GM18502 (cell line): ENCODE measurements around the gene EVI5L.
"Not testable (repeated sequence)": the region's sequence is repeated elsewhere in the genome, so short reads cannot be mapped to it uniquely, and the experiment has no call there.

ENCODE experiments used
- ATAC-seq: cut with Tn5 transposase; IDR thresholded peaks from one replicate; pipeline ENCODE4 v1.9.1; 2021; ENCODE audit warnings: mild to moderate bottlenecking; ENCODE audit not compliant: unreplicated experiment, poor library complexity

The EVI5L gene

DNA sequence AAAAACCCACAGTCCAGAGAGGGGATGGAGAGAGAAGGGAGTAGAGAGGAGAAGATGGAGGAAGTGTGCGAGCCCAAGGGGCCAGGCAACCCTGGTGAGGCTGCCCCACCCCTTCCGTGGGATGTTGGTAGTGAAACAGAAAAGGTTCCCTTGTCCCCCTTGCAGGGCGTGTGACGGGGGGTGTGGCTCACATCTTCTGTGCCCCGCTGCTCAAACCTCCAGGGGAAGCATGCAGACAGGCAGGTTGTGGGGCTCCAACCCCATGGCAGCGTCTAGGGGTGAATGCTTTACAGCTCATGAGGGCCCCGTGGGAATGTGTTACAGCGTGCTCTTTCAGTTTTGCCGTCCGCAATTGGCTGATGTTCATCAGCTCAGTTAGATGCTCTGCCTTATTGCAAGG lies 14.7 kb upstream of the EVI5L start:
- ATAC-seq, result peak; percentile 51

DNA sequence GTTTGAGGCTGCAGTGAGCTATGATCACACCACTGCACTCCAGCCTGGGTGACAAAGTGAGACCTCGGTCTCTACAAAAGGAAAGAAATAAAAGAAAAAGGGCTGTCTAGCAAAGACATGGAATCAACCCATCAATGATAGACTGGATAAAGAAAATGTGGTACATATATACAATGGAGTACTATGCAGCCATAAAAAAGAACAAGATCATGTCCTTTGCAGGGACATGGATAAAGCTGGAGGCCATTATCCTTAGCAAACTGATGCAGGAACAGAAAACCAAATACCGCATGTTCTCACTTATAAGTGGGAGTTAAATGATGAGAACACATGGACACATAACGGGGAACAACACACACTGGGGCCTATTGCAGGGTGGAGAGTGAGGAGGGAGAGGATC lies 14.0 kb upstream of the EVI5L start:
- not testable (repeated sequence) for ATAC-seq

GRCh38 chr19:7817801-7818200 lies 12.2 kb upstream of the EVI5L start:
- ATAC-seq, result no peak

DNA sequence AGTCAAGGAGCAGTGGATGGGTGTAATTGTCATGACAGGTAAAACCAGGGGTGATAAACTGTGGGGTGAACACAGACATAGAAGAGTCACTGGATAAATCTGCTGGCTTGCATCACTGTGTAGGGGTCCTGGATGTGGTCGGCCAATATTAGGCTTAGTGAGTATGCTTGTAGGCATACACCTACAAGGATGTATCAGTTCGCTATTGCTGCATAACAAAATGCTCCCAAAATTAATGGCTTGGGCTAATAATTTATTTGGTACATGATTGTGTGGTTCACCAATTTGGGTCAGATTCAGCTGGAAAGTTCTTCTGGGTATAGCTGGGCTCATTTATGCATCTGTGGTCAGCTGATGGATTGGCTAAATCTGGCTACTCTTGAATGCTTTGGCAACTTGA lies 11.2 kb upstream of the EVI5L start:
- no peak for ATAC-seq

- ATAC-seq, result no peak
These were observed 10.7 kb upstream of the EVI5L start for GRCh38 chr19:7819337-7819736.

DNA sequence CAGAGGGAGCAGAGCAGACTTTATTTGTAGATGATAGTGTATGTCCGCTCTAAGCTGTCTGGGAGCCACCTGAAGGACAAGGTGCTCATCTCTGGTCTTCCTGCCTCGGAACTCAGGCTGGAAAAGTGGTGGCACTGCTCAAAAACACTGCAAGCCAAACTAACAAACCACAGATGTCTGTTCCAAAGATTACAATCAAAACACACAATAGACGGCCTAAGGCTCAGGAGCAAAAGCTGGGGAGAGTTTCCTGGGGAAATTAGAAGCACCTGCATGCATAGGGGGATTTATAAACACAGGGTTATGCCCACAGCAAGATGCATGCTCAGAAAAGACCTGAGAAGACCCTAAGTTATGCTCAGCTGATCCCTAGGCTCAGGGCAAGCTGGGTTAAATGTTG lies 9.4 kb upstream of the EVI5L start:
- ATAC-seq, result no peak

DNA sequence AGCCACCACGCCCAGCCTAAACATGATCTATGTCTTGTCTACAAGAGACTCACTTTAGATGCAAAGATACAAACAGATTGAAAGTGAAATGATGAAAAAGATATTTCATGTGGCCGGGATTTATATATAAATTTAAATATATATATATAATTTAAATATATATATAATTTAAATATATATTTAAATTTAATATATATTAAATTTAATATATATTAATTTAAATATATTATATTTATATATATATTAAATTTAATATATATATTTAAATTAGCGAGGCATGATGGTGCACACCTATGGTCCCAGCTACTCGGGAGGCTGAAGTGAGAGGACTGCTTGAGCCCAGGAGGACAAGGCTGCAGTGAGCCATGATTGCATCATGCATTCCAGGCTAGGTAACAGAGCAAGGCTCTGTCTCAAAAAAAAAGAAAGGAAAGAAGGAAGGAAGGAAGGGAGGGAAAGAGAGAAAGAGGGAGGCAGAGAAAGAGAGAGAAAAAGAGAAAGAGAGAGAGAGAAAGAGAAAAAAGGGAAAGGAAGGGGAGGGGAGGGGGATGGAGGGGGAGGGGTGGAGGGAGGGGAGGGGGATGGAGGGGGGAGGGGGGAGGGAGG lies 7.0 kb upstream of the EVI5L start:
- ATAC-seq, result no peak

DNA sequence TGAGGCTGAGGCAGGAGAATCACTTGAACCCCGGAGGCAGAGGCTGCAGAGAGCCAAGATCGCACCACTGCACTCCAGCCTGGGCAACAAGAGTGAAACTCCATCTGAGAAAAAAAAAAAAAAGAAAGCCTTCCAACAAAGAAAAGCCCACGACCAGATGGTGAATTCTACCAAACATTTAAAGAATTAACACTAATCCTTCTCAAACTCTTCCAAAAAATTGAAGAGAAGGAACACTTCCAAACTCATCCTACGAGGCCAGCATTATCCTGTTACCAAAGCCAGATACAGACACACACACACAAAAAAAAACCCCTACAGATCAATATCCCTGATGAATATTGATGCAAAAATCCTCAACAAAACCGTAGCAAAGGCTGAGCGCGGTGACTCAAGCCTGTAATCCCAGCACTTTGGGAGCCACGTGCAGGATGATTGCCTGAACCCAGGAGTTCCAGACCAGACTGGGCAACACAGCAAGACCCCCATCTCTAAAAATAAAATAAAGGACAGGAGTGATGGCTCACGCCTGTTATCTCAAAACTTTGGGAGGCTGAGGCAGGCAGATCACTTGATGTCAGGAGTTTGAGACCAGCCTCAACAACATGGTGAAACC lies 6.2 kb upstream of the EVI5L start:
- no peak for ATAC-seq

DNA sequence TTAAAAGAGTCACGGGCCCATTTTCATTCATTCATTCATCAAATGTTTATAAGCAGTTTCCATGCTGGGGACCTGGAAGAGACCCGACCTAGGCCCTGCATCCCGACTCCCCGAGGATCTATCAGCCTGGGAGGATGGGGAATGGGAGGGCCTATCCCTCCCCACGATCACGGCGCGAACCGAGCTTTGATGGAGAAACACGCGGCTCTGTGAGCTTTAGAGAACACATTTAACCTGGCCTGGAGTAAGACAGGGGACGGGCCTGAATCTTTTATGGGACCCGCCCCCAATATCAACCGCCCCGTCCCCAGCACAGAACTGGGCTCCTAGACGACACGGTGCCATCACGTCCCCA lies 875 bp upstream of the EVI5L start:
- no peak for ATAC-seq

DNA sequence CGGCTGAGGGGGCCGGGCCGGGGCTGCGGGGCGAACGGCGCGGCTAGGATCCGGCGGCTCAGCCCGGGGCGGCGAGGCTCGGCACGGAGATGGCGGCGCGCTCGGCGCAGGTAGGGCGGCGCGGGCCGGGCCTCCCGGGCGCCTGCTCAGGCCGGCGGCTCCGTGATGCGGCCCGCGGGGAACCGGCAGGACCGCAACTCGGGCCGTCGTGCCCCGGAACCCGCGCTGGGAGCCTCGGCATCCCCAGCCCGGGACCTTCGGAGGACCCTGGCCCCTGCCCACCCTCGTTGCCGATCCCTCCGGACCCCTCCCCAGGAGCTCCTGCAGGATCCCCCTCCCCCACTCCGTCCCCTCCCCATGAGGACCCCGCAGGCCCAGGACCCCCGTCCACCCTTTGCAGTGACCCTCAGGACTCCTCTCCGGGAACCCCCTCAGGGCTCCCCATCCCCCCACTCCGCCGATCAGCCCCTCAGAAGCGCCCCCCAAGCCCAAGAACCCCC lies 304 bp downstream of the EVI5L start:
- no peak for ATAC-seq

DNA sequence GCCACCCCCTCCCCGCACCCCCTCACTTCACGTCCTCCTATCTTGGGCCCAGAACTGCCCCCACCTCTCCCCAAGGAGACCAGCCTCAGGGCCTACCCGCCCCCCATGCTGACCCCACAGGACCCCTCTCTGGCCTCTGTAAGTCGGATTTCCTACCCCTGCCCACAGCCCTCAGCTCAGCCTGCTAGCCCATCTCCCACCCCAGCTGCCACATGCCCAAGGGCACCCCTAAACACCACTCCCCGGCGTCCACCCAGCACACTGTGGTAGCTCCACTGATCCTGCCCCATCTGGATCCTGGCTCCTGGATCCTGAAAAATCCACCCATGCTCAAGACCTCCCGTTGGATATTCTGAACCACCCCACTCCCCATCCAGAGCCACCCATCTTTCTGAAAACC lies 805 bp downstream of the EVI5L start:
- ATAC-seq, result no peak

DNA sequence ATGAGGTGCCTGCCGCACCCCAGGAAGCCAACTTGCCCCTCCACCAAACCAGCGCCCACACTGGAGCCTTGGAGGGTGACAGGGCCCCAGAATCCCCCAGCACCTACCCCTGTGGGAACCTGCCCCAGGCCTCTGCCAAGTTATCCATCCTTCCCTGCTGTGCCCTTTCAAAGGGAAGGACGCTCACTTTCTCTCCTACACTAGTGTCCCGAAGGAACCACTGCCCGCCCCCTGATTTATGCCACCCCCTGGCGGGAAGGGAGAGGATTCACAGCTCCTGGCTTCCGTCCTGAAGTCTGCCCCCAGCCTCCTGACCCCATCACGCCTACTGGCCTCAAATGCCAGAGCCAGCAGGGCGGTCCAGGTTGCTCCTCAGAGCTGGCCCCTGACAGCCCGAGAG lies 1.4 kb downstream of the EVI5L start:
- no peak for ATAC-seq

- no peak for ATAC-seq
These were observed 2.0 kb downstream of the EVI5L start for GRCh38 chr19:7832009-7832408.

DNA sequence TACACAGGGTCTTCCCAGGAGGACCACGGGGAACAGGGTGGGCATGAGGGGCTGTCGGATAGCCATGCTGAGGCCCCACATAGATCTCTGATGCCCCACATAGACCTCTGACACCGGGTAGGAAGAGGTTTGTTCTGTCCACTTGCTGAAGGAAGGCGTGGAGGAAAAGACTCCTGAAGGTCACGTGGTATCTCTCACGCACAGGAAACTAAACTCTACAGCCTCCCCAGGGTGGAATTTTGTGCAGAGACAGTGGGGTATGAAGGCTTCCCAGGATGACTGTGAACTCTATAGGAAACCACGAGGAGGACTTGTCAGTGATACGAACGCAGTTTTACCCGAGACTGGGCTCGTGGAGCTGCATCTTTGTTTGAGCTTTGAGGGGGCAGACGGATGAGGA lies 2.8 kb downstream of the EVI5L start:
- no peak for ATAC-seq

DNA sequence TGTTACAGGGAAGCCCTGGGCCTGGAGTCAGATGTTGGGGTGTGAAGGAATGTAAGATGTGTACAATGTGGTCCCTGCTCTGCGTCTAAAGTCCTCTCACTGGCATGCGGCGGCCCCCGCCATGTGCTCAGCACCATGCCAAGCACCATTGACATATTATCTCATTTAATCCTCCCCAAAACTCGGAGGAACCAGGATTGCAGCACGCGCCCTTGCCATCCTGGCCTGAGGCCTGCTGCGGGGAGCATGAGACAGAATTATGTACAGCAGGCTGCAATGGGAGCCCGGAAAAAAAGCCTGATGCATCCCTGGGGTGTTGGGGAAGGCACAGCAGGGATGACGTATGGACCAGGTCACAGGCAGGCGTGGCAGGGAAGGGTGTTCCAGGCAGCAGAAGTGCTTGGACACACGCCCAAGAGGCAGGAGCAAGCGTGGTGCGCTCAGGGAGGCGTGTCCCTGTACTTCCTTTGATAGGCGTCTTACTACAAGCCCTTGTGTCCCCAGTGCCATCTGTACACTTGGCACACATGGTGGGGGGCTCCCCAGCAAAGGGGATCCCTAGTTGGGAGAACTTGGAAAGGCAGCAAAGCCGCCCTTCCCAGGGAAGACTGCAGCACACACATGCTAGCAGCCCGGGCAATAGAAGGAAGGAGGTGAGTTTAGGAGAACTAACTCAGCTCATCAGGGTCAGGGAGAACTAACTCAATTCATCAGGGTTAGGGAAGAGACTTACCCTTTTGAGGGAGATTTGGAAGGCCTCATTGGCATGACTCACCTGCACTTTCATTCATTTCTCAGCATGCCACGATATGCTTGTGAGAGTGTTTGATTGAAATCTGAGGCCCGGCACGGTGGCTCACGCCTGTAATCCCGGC lies 3.4 kb downstream of the EVI5L start:
- no peak for ATAC-seq

DNA sequence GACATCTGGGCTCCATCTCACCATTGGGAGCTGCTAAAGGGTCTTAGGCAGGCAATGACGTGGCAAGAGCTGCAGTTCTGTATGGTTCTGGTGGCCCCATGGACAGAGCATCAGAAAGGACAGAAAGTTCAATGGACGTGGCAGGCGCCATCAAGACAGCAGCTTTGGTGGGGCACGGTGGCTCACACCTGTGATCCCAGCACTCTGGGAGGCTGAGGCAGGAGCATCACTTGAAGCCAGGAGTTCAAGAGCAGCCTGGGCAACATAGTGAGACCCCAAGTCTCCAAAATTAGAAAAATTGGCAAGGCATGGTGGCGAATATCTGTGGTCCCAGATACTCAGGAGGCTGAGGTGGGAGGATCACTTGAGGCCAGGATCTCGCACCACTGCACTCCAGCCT lies 9.5 kb downstream of the EVI5L start:
- ATAC-seq, result no peak

DNA sequence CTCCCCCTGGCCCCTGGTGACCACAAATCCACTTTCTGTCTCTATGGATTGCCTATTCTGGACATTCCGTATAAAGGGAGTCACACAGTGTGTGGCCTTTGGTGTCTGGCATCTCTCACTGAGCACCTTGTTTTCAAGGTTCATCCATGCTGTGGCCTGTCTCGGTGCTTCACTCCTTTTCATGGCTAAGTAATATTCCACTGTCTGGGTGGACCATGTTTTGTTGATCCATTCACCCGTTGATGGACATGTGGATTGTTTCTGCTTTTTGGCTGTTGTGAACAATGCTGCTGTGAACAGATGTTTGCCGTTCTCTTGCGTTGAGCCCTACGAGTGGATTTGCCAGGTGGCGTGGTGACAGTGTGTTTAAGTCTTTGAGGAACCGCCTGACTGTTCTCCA lies 10.6 kb downstream of the EVI5L start:
- ATAC-seq, result no peak

DNA sequence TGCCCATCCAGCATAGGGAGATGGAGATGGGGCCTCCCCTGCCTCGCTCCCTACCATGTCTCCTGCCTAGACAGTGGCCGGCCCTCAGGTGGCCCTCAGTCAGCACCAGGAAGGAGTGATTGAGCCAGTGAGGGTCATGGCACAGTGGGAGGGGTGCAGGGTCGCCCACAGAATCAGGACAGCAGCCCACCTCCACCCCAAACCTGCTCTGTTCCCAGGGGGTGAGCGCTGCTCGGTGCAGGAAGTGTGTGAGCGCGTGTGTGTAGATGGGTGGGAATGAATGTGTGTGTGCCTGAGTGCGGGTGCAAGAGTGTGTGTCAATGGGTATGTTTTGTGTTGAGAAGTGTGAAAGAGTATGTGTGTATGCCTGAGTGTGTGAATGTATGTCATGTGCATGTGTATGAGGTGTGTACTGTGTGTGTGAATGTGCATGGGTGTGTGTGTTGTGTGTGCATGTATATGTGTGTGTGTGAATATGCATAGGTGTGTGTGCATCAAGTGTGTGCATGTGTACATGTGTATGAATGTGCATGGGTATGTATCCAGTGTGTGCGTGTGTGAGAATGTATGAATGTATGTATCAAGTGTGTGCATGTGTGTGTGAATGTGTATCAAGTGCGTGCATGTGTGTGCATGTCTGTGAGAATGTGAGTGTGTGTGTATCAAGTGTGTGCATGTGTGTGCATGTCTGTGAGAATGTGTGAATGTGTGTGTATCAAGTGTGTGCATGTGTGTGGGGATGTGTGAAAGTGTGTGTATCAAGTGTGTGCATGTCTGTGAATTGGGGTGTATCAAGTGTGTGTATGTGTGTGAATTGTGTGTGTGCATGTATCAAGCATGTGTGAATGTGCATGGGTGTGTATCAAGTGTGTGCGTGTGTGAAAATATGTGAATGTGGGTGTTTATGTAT lies 12.0 kb downstream of the EVI5L start:
- ATAC-seq, result no peak

DNA sequence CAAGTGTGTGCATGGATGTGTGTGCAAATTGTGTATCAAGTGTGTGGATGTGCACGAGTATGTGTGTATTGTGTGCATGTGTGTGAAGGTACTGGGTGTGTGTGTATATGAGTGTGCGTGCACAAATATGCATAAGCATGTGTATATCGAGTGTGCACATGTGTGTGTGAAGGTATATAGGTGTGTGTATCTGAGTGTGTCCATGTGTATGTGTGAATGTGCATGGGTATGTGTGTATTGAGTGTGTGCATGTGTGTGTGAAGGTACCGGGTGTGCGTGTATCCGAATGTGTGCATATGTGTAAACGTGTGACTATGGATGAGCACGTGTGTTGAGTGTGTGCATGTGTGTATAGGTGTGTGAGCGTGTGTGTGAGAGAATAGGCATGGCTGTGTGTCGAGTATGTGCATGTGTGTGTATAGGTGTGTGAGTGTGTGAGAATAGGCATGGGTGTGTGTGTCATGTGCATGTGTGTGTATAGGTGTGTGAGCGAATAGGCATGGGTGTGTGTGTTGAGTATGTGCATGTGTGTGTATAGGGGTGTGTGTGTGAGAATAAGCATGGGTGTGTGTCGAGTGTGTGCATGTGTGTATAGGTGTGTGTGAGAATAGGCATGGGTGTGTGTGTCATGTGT lies 12.8 kb downstream of the EVI5L start:
- no peak for ATAC-seq

- ATAC-seq, result no peak
These were observed 13.5 kb downstream of the EVI5L start for GRCh38 chr19:7843521-7843920.
